ENCODE measurements around the gene ONECUT3. TPM values are rescaled to one million over a fixed set of nuclear protein-coding genes. Genes with fewer than 3 reads are reported as not detected.

Gene ONECUT3
- total and polyA plus RNA-seq, 8 donors = 0.06 to 0.08 (median 0.07) TPM; not detected in 2

DNA sequence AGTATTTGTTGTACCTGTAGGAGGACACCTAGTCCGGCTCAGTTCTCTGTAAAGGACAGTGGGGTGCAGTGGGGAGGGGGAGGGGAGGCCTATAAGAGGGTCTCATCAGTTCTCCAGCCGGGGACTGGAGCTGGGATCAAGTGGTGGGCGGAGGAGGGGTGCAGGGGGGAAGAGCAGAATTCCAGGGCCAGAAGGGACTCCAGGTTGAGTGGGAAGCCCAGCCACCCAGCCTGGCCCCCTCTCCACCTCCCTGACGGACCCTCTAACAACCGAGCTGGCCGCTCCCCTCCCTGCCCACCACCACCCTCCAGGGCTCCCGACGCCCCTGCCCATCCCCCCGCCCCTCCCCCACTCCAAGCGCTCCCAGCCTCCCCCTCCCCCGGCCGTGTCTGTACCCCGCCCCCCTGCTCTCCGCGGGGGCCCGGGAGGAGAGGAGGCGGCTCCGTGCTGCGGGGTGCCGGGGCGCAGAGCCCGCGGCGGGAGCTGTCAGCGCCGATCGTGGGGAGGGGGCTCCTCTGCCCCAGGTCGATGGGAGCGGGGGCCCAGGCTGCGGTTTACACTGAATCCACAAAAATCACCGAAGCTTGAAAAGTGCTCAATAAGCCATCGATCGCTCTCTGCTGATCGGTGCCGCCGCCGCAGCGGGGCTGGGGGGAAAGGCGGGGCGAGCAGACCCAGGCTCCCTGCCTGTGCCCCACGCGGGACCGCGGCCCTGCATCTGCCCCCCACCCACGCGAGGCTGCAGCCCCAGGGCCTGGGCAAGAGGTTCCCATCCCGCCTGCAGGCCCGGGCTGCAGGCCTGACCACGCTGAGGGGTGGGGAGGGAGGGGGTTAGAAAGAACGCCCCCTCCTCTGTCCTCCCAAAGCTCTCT, 34.6 kb upstream of the ONECUT3 start:
- H3K4me1 ChIP-seq = no peaks in the 10 kb centered on the region
- no peak overlapping the region for H3K27ac ChIP-seq
- H3K27me3 ChIP-seq = peaks cover 13 to 97% of the 10 kb centered on the region in 2 donors
- H3K4me3 ChIP-seq = no peak overlapping the region
- H3K36me3 ChIP-seq = no peaks in the 10 kb centered on the region
- no peak for TF ChIP-seq CTCF (IDR thresholded peaks at IDR 0.05)
- DNase-seq = no peak
- ATAC-seq = no peak
- intact Hi-C loops (cut with DNase I) = no loop called here
- H3K9me3 ChIP-seq = no peaks in the 10 kb centered on the region

DNA sequence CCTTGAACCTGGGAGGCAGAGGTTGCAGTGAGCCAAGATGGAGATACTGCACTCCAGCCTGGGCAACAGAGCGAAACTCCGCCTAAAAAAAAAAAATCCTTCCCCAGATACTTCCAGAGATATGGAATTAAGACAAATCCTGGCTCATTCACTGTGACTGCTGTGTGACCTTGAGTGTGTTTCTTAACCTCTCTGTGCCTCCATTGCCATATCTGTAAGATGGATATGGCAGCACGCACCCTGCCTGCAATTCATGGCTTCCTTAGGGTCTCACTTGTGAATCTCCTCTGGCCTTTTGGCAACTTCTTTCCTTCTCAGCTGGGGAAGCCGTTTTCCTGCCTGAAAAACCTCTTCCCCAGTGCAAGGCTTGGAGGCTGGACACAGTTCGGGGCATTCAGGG, 33.8 kb upstream of the ONECUT3 start:
- Histone ChIP-seq H3K4me3 (no peak overlapping the region), H3K4me1 (no peaks in the 10 kb centered on the region), H3K27me3 (peaks cover 16 to 97% of the 10 kb centered on the region in 2 donors), H3K27ac (no peak overlapping the region), H3K36me3 (no peaks in the 10 kb centered on the region), H3K9me3 (no peaks in the 10 kb centered on the region)
- intact Hi-C loops (cut with DNase I) = no loop called here
- DNase-seq = no peak
- TF ChIP-seq CTCF (IDR thresholded peaks at IDR 0.05) = no peak
- no peak for ATAC-seq

DNA sequence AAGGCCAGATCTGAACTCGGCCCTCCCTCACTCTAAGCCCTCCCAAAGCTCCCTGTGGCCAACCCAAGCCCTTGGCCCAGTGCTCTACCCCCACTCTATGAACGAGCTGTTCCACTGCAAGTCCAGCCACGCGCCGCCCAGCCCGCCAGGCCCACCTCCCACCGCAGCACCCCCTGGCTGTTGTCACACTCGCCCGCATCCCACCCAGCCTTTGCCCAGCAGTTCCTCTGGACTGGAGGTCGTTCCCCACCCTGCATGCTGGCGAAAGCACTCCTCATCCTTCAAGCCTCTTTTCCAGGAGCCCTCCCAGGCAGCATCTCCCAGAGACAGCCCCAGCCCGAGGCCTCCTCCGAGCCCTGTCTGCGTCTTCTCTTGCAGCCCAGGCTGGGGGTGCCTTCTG, 33.1 kb upstream of the ONECUT3 start:
- Histone ChIP-seq H3K27me3 (peaks cover 23 to 97% of the 10 kb centered on the region in 2 donors), H3K9me3 (no peaks in the 10 kb centered on the region), H3K27ac (no peak overlapping the region), H3K4me1 (peaks cover 0 to under 1% of the 10 kb centered on the region in 2 donors), H3K36me3 (no peaks in the 10 kb centered on the region), H3K4me3 (no peak overlapping the region)
- DNase-seq (no peak), ATAC-seq (no peak)
- intact Hi-C loops (cut with DNase I) = no loop called here
- TF ChIP-seq CTCF (IDR thresholded peaks at IDR 0.05) = no peak

DNA sequence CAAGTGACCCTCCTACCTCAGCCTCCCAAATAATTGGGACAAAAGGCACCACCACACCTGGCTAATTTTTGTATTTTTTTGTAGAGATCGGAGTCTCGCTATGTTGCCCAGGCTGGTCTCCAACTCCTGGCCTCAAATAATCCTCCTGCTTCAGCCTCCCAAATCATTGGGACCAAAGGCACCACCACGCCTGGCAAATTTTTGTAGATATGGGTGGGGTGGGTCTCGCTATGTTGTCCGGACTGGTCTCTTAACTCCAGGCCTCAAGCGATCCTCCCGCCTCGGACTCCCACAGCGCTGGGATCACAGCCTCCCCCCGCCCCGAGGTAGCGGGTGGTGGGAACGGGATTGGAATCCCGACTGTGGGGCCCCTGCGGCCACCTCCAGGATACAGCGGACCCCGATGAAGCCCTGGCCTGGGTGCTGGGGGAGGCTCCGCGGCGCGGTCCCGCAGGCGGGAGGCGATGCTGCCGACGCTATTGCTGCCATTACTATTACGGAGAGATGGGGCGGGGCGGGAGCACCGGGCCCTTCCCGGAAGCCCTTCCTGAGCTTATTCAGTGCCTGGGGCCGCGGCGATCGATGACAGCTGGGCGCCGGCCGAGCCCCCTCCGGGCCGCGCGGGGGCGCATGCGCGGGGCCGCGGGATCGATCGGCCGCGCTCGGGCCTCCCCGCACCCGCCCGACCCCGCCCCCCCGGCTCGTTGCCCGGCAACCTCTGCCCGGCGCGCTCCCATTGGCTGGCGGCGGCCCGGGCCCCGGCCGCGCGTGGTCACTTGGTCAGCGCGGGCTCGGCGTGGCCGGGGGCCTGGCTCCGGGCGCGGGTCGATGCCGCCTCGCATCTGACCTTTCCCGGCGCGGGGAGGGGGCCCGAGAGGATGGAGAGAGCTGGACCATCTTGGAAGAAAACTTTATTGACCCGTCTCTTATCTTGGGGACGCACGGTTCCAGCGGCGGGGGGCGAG, 27.9 kb upstream of the ONECUT3 start:
- ATAC-seq = peak; percentile 81
- peaks cover 37 to 100% of the 10 kb centered on the region in 2 donors for H3K27me3 ChIP-seq
- no peaks in the 10 kb centered on the region for H3K9me3 ChIP-seq
- peak in 3 of 4 donors; percentile 37 to 75 (median 52) for DNase-seq
- intact Hi-C loops (cut with DNase I) = no loop called here
- H3K27ac ChIP-seq = no peak overlapping the region
- H3K4me3 ChIP-seq = peak overlapping the region; percentile 29 to 31
- H3K4me1 ChIP-seq = peaks cover 0 to 8% of the 10 kb centered on the region in 2 donors
- TF ChIP-seq CTCF (IDR thresholded peaks at IDR 0.05) = no peak
- no peaks in the 10 kb centered on the region for H3K36me3 ChIP-seq

Measured in left lung (tissue), 10 donors.